A549 (cell line): ENCODE measurements around the gene ARHGAP28.

ENCODE experiments used
- EP300 ChIP-seq, 2 experiments: fragments of >200 bp; sonication (Bioruptor Twin); formaldehyde crosslinking; IDR thresholded peaks; 2 replicates in 1 of 2; 3 replicates in 1 of 2; pipeline ENCODE4 v1.6.1; 2016 to 2017
- ESRRA ChIP-seq: fragments of 150-350 bp; IDR thresholded peaks from 2 replicates; pipeline ENCODE4 v1.6.1; 2014; ENCODE audit warnings: mild to moderate bottlenecking, low read length, borderline replicate concordance
- JUNB ChIP-seq: fragments of >200 bp; sonication (Bioruptor Twin); formaldehyde crosslinking; IDR thresholded peaks from 2 replicates; pipeline ENCODE4 v1.6.1; 2016
- KDM1A ChIP-seq: fragments of 200-600 bp; sonication (generic); IDR thresholded peaks from 2 replicates; pipeline ENCODE4 v1.6.1; 2016; ENCODE audit warnings: low read depth, mild to moderate bottlenecking
- POLR2A ChIP-seq: IDR thresholded peaks from 2 replicates; pipeline ENCODE4 v1.6.1; 2012; ENCODE audit warnings: mild to moderate bottlenecking, low read length
- RARB ChIP-seq: fragments of 250-450 bp; sonication (Bioruptor Pico); IDR thresholded peaks from 2 replicates; pipeline ENCODE4 v1.8.0; 2021; ENCODE audit warnings: mild to moderate bottlenecking, moderate library complexity
- ZFP36 ChIP-seq: fragments of 450-650 bp; IDR thresholded peaks from 2 replicates; pipeline ENCODE4 v1.6.1; 2014; ENCODE audit warnings: borderline replicate concordance; ENCODE audit not compliant: partially characterized antibody
- TF ChIP-seq, protein P1 (sequence below): fragments of >200 bp; sonication (Bioruptor Twin); formaldehyde crosslinking; IDR thresholded peaks from 3 replicates; pipeline ENCODE4 v1.5.1; 2016
- TF ChIP-seq, protein P2 (sequence below): fragments of >200 bp; sonication (Bioruptor Twin); formaldehyde crosslinking; IDR thresholded peaks from 2 replicates; pipeline ENCODE4 v1.6.1; 2016
- TF ChIP-seq, protein P3 (sequence below): fragments of 150-350 bp; IDR thresholded peaks from 2 replicates; pipeline ENCODE4 v1.6.1; 2014; ENCODE audit warnings: low read depth, mild to moderate bottlenecking, low read length
- TF ChIP-seq, protein P4 (sequence below): fragments of 200-600 bp; sonication (generic); IDR thresholded peaks from 2 replicates; pipeline ENCODE4 v1.6.1; 2016; ENCODE audit warnings: antibody characterized with exemption, mild to moderate bottlenecking, moderate library complexity
- TF ChIP-seq, protein P5 (sequence below): IDR thresholded peaks from 2 replicates; pipeline ENCODE4 v1.6.1; 2012
- TF ChIP-seq, protein P6 (sequence below): fragments of 250-450 bp; sonication (Bioruptor Pico); IDR thresholded peaks from 2 replicates; pipeline ENCODE4 v1.5.0; 2021; ENCODE audit warnings: mild to moderate bottlenecking, moderate library complexity, borderline replicate concordance

DNA sequence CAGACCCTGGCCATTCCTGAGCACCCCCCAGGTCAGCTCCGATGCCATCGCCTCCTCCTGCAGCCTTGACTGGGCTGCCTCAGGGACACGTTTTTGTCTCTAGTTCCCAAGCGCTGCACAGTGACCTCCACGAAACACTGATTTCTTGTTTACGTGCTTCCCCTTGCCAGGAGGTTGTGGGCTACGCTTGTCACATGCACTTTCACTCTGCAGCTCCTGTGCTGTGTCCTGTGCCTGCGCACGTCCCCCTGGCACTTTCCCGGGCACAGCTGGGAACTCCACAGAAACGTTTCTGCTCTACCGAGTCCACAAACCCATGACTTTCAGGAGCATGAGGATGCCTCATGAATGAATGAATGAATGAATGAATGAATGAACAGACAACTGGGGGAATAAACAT, 227.5 kb downstream of the ARHGAP28 start:
- TF ChIP-seq, protein P1, sequence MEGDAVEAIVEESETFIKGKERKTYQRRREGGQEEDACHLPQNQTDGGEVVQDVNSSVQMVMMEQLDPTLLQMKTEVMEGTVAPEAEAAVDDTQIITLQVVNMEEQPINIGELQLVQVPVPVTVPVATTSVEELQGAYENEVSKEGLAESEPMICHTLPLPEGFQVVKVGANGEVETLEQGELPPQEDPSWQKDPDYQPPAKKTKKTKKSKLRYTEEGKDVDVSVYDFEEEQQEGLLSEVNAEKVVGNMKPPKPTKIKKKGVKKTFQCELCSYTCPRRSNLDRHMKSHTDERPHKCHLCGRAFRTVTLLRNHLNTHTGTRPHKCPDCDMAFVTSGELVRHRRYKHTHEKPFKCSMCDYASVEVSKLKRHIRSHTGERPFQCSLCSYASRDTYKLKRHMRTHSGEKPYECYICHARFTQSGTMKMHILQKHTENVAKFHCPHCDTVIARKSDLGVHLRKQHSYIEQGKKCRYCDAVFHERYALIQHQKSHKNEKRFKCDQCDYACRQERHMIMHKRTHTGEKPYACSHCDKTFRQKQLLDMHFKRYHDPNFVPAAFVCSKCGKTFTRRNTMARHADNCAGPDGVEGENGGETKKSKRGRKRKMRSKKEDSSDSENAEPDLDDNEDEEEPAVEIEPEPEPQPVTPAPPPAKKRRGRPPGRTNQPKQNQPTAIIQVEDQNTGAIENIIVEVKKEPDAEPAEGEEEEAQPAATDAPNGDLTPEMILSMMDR, result no peak
- TF ChIP-seq, protein P2, sequence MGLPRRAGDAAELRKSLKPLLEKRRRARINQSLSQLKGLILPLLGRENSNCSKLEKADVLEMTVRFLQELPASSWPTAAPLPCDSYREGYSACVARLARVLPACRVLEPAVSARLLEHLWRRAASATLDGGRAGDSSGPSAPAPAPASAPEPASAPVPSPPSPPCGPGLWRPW, result no peak
- TF ChIP-seq POLR2A, result no peak
- TF ChIP-seq ESRRA, result no peak
- TF ChIP-seq JUNB, result no peak
- TF ChIP-seq, protein P3, sequence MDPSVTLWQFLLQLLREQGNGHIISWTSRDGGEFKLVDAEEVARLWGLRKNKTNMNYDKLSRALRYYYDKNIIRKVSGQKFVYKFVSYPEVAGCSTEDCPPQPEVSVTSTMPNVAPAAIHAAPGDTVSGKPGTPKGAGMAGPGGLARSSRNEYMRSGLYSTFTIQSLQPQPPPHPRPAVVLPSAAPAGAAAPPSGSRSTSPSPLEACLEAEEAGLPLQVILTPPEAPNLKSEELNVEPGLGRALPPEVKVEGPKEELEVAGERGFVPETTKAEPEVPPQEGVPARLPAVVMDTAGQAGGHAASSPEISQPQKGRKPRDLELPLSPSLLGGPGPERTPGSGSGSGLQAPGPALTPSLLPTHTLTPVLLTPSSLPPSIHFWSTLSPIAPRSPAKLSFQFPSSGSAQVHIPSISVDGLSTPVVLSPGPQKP, result no peak
- TF ChIP-seq, protein P4, sequence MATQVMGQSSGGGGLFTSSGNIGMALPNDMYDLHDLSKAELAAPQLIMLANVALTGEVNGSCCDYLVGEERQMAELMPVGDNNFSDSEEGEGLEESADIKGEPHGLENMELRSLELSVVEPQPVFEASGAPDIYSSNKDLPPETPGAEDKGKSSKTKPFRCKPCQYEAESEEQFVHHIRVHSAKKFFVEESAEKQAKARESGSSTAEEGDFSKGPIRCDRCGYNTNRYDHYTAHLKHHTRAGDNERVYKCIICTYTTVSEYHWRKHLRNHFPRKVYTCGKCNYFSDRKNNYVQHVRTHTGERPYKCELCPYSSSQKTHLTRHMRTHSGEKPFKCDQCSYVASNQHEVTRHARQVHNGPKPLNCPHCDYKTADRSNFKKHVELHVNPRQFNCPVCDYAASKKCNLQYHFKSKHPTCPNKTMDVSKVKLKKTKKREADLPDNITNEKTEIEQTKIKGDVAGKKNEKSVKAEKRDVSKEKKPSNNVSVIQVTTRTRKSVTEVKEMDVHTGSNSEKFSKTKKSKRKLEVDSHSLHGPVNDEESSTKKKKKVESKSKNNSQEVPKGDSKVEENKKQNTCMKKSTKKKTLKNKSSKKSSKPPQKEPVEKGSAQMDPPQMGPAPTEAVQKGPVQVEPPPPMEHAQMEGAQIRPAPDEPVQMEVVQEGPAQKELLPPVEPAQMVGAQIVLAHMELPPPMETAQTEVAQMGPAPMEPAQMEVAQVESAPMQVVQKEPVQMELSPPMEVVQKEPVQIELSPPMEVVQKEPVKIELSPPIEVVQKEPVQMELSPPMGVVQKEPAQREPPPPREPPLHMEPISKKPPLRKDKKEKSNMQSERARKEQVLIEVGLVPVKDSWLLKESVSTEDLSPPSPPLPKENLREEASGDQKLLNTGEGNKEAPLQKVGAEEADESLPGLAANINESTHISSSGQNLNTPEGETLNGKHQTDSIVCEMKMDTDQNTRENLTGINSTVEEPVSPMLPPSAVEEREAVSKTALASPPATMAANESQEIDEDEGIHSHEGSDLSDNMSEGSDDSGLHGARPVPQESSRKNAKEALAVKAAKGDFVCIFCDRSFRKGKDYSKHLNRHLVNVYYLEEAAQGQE, result no peak
- TF ChIP-seq RARB, result no peak
- TF ChIP-seq EP300 (IDR thresholded peaks at IDR 0.05), result no peak
- no peak for TF ChIP-seq KDM1A
- TF ChIP-seq, protein P5, sequence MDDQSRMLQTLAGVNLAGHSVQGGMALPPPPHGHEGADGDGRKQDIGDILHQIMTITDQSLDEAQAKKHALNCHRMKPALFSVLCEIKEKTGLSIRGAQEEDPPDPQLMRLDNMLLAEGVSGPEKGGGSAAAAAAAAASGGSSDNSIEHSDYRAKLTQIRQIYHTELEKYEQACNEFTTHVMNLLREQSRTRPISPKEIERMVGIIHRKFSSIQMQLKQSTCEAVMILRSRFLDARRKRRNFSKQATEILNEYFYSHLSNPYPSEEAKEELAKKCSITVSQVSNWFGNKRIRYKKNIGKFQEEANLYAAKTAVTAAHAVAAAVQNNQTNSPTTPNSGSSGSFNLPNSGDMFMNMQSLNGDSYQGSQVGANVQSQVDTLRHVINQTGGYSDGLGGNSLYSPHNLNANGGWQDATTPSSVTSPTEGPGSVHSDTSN, result no peak
- no peak for TF ChIP-seq ZFP36
- TF ChIP-seq, protein P6, sequence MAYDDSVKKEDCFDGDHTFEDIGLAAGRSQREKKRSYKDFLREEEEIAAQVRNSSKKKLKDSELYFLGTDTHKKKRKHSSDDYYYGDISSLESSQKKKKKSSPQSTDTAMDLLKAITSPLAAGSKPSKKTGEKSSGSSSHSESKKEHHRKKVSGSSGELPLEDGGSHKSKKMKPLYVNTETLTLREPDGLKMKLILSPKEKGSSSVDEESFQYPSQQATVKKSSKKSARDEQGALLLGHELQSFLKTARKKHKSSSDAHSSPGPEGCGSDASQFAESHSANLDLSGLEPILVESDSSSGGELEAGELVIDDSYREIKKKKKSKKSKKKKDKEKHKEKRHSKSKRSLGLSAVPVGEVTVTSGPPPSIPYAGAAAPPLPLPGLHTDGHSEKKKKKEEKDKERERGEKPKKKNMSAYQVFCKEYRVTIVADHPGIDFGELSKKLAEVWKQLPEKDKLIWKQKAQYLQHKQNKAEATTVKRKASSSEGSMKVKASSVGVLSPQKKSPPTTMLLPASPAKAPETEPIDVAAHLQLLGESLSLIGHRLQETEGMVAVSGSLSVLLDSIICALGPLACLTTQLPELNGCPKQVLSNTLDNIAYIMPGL (CRISPR knock-in tag), result no peak
